Measurements from ENCODE around the gene PAQR7.
A peak's percentile ranks its signal among the peaks of the same experiment; 100 is the strongest.

Gene PAQR7

DNA sequence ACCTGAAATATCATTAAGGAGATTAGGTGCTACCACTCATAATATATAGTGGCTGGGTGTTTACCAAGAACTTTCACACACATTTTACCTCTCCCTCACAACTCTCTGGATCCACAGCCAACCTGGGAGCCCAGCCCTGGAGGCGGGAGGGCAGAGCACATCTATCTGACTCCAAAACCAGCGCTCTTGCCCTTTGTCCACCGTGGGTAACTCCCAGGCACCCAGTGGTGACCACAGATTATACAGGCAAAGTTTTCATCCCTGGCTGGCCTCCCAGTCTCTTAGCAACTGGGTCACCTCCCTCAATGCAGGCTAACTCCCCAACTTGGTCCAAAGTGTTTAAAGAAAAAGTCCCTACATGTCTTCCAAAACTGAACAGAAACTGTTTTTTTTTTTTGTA, 2.4 kb downstream of the PAQR7 start:
- TF ChIP-seq ZFX (IDR thresholded peaks at IDR 0.05), result no peak
- TF ChIP-seq, protein P1, sequence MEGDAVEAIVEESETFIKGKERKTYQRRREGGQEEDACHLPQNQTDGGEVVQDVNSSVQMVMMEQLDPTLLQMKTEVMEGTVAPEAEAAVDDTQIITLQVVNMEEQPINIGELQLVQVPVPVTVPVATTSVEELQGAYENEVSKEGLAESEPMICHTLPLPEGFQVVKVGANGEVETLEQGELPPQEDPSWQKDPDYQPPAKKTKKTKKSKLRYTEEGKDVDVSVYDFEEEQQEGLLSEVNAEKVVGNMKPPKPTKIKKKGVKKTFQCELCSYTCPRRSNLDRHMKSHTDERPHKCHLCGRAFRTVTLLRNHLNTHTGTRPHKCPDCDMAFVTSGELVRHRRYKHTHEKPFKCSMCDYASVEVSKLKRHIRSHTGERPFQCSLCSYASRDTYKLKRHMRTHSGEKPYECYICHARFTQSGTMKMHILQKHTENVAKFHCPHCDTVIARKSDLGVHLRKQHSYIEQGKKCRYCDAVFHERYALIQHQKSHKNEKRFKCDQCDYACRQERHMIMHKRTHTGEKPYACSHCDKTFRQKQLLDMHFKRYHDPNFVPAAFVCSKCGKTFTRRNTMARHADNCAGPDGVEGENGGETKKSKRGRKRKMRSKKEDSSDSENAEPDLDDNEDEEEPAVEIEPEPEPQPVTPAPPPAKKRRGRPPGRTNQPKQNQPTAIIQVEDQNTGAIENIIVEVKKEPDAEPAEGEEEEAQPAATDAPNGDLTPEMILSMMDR (conservative IDR thresholded peaks at IDR 0.05), result no peak
- peak overlapping the region; percentile 72; the same call in 1 of the 2 replicates for H3K27ac ChIP-seq

GRCh38 chr1:25872713-25873112, 2.8 kb downstream of the PAQR7 start:
- TF ChIP-seq, protein P1 (conservative IDR thresholded peaks at IDR 0.05), result no peak
- TF ChIP-seq ZFX (IDR thresholded peaks at IDR 0.05), result no peak
- H3K27ac ChIP-seq, result peak overlapping the region; percentile 72

DNA sequence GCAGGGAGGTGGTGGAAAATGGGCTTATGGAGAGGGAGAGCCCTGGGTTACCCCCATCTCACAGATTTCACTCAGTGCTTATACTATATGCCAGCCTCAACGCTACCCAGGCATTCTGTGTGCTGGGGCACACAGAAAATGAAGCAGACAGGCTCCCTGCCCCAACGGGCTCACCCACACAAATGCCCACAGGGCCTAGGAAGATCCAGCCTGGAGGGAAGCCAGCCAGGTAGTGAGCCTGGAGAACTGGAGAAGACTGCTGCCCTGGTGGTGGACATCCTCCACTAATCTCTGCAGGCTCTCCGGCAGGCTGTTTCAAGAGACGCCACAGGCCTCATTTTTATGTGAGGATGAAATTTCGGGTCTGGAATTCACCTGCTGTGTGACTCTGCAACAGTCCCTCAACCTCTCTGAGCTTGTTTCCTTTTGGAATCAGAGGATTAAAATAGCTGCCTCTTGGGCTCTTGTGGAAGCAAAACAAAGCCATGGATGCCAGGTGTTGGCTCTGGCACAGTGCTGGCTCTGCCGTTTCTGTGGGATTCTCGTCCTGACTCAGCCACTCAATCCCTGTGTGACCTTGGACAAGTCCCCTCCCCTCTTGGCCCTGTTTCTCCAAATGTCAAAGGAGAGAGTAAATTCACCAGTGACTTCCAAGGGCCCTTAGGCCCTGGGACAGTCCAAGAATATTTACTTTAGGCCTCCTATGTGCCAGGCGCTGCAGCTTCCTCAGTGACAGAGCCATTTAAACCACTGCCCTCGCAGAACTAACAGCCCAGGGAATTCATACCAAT, 3.6 kb downstream of the PAQR7 start:
- peak overlapping the region; percentile 72 for H3K27ac ChIP-seq
- TF ChIP-seq, protein P1 (conservative IDR thresholded peaks at IDR 0.05), result no peak
- TF ChIP-seq ZFX (IDR thresholded peaks at IDR 0.05), result no peak

- TF ChIP-seq, protein P1 (conservative IDR thresholded peaks at IDR 0.05), result no peak
- TF ChIP-seq ZFX (IDR thresholded peaks at IDR 0.05), result no peak
- H3K27ac ChIP-seq, result peak overlapping the region; percentile 72
Observed at GRCh38 chr1:25871086-25871703, 4.3 kb downstream of the PAQR7 start.

DNA sequence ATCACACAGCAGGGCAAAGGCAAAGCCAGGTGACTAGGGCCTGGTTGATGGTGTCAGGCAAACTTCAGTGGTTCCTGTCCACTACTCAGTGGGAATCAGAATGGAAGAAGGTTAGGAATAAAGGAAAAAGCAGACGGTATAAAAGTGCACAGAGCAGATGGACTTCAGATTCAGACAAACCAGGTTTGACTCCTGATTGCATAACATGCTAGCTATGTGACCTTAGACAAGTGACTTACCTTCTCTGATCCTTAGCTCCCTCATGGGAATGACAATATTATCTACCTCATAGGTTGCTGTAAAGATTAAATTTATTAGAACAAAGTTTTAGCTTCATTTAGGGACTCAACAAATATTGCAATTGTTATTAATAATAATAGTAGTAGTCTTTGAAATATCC, 4.9 kb downstream of the PAQR7 start:
- H3K27ac ChIP-seq, result no peak overlapping the region
- no peak for TF ChIP-seq ZFX (IDR thresholded peaks at IDR 0.05)
- TF ChIP-seq, protein P1 (conservative IDR thresholded peaks at IDR 0.05), result no peak

GRCh38 chr1:25869909-25870606, 5.5 kb downstream of the PAQR7 start:
- H3K27ac ChIP-seq, result no peak overlapping the region
- TF ChIP-seq, protein P1 (conservative IDR thresholded peaks at IDR 0.05), result no peak
- TF ChIP-seq ZFX (IDR thresholded peaks at IDR 0.05), result no peak
